ENCODE measurements around the gene FICD. TPM values are rescaled to one million over a fixed set of nuclear protein-coding genes. Genes with fewer than 3 reads are reported as not detected.

FICD gene
- total RNA-seq, 1 donor from 2014 or later: 2.2 TPM

- no peak for DNase-seq
These were observed 52.6 kb downstream of the FICD start for GRCh38 chr12:108567406-108568337.

- no peak for DNase-seq
These were observed 53.5 kb downstream of the FICD start for GRCh38 chr12:108568338-108569154.

Other genes starting within 250 kb of the FICD start
- gene CMKLR1, start 176.0 kb upstream of the FICD start, total RNA-seq: 10.0 TPM
- 88.6 TPM for gene SART3, start 45.9 kb downstream of the FICD start, total RNA-seq
- gene ISCU, start 47.3 kb downstream of the FICD start, total RNA-seq: 74.7 TPM
- 61.1 TPM for gene TMEM119, start 82.8 kb downstream of the FICD start, total RNA-seq
- gene SELPLG, start 118.6 kb downstream of the FICD start, total RNA-seq: 4.2 TPM
- gene CORO1C, start 216.2 kb downstream of the FICD start, total RNA-seq: 141 TPM